ENCODE data around the gene IFNAR1. TPM values are rescaled to one million over a fixed set of nuclear protein-coding genes. Genes with fewer than 3 reads are reported as not detected.
A peak's percentile ranks its signal among the peaks of the same experiment; 100 is the strongest.
"Not testable (repeated sequence)": the region's sequence is repeated elsewhere in the genome, so short reads cannot be mapped to it uniquely, and the experiment has no call there.

The IFNAR1 gene
- total RNA-seq, 1 donor from 2014 or later: 42.8 TPM

DNA sequence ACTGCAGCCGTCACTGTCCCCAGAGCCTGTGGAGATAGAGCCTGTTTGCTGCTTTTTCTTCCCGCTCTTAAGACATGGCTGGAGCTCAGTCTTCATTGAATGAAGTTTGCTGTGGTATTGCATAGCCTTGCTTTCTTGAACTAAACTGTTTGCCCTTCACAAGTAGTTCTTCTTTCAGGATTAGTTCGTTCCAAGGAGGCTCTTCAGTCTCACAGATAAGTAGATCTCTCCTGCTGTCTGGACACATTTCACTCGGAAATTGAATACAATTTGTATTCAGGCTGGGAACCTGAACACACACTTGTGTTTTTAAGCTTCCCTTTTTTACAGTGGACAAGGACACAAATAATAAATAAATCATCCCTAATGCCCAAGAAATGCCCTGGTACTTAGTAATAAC, 34.7 kb downstream of the IFNAR1 start:
- Mint-ChIP-seq H3K27ac (ENCODE audit: unreplicated experiment) (peak overlapping the region; percentile 11), H3K9me3 (ENCODE audit: unreplicated experiment) (no peaks in the 10 kb centered on the region), H3K36me3 (ENCODE audit: unreplicated experiment) (peaks cover 17% of the 10 kb centered on the region), H3K4me1 (ENCODE audit: unreplicated experiment) (peaks cover 28% of the 10 kb centered on the region), H3K27me3 (ENCODE audit: unreplicated experiment) (no peaks in the 10 kb centered on the region), H3K4me3 (ENCODE audit: unreplicated experiment) (no peak overlapping the region)
- DNase-seq (ENCODE audit: extremely low spot score, unreplicated experiment): no peak
- TF ChIP-seq, protein P1, sequence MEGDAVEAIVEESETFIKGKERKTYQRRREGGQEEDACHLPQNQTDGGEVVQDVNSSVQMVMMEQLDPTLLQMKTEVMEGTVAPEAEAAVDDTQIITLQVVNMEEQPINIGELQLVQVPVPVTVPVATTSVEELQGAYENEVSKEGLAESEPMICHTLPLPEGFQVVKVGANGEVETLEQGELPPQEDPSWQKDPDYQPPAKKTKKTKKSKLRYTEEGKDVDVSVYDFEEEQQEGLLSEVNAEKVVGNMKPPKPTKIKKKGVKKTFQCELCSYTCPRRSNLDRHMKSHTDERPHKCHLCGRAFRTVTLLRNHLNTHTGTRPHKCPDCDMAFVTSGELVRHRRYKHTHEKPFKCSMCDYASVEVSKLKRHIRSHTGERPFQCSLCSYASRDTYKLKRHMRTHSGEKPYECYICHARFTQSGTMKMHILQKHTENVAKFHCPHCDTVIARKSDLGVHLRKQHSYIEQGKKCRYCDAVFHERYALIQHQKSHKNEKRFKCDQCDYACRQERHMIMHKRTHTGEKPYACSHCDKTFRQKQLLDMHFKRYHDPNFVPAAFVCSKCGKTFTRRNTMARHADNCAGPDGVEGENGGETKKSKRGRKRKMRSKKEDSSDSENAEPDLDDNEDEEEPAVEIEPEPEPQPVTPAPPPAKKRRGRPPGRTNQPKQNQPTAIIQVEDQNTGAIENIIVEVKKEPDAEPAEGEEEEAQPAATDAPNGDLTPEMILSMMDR (IDR thresholded peaks at IDR 0.05): no peak

DNA sequence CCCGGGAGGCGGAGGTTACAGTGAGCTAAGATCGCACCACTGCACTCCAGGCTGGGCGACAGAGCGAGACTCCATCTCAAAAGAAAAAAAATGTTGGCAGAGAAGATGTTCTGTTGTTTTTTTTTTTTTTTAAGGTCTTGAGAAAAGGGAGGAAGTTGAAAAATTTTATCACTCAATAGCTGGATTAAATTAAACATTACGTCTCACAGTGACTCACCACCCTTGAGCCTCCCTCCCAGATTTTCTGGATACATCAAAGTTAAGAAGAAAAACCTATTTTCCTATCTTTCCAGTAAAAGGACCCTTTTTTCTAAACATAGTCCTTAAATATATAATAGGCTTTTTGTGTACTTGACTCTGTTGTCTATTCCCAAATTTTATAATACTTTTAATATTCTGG, 35.5 kb downstream of the IFNAR1 start:
- Mint-ChIP-seq H3K36me3 (ENCODE audit: unreplicated experiment) (peaks cover 15% of the 10 kb centered on the region), H3K27me3 (ENCODE audit: unreplicated experiment) (no peaks in the 10 kb centered on the region), H3K9me3 (ENCODE audit: unreplicated experiment) (no peaks in the 10 kb centered on the region), H3K27ac (ENCODE audit: unreplicated experiment) (peak overlapping the region; percentile 74), H3K4me1 (ENCODE audit: unreplicated experiment) (peaks cover 26% of the 10 kb centered on the region), H3K4me3 (ENCODE audit: unreplicated experiment) (no peak overlapping the region)
- no peak for DNase-seq (ENCODE audit: extremely low spot score, unreplicated experiment)
- TF ChIP-seq, protein P1 (IDR thresholded peaks at IDR 0.05): no peak

DNA sequence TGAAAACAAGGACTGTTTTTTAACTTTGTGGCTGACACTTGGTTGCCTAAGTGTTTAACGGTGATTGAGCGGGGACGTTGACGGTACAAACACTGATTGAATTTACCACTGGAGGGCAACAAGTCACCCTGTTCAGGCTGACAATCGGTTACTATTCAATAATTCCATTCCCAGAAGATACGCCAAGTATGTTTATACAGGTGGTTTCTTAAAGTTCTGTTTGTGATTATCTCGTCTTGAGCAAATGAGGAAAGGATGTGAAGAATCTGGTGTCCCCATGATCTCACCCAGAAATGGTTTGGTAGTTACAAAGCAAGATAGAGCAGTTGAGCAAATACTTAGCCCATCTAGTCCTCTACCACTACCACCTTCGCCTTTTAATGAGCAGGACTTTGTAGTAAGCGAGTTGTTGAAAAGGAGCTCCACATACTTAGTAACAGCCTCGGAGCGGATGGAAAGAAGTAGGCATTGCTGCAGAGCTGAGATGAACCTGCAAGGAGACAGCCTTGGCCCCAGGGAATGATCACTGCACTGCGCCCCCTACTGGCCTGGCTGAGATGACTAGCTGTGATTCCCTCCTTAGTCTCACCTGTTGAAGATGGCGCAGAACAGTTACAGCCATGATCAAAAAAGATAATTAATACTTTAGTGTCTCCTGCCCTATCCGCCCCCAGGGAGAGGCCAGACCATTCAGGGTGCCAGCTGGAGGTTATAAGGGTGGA, 36.3 kb downstream of the IFNAR1 start:
- Mint-ChIP-seq H3K4me1 (ENCODE audit: unreplicated experiment) (peaks cover 23% of the 10 kb centered on the region), H3K27me3 (ENCODE audit: unreplicated experiment) (no peaks in the 10 kb centered on the region), H3K4me3 (ENCODE audit: unreplicated experiment) (peak overlapping the region; percentile 6), H3K9me3 (ENCODE audit: unreplicated experiment) (no peaks in the 10 kb centered on the region), H3K36me3 (ENCODE audit: unreplicated experiment) (peaks cover 11% of the 10 kb centered on the region), H3K27ac (ENCODE audit: unreplicated experiment) (peak overlapping the region; percentile 74)
- DNase-seq (ENCODE audit: extremely low spot score, unreplicated experiment): peak; percentile 87
- TF ChIP-seq, protein P1 (IDR thresholded peaks at IDR 0.05): peak; percentile 76

DNA sequence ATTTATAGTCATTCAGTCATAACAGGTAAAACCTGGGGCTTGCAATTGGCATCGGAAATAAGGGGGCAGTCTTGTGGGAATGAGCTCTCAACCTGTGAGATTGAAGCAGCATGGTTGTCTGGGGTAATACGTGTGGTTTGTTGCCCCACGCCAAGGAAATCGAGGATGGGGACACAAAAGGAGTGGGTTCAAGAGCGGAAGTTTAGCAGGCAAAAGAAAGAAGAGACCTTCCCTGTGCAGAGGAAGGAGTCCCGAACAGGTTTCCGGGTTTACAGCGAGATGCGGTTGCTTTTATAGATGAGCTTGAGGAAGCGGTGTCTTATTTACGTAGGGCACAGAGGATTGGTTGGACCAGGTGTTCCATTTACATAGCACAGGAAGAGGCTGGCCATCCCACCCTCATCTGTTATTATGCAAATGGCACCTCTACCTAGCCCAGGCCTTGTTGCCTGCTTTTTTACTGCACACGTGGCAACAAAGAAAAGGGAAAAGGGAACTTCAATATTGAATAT, 37.3 kb downstream of the IFNAR1 start:
- no peaks in the 10 kb centered on the region for H3K27me3 Mint-ChIP-seq (ENCODE audit: unreplicated experiment)
- H3K27ac Mint-ChIP-seq (ENCODE audit: unreplicated experiment): no peak overlapping the region
- H3K36me3 Mint-ChIP-seq (ENCODE audit: unreplicated experiment): peaks cover 2% of the 10 kb centered on the region
- DNase-seq (ENCODE audit: extremely low spot score, unreplicated experiment): no peak
- H3K4me3 Mint-ChIP-seq (ENCODE audit: unreplicated experiment): no peak overlapping the region
- TF ChIP-seq, protein P1 (IDR thresholded peaks at IDR 0.05): no peak
- no peaks in the 10 kb centered on the region for H3K9me3 Mint-ChIP-seq (ENCODE audit: unreplicated experiment)
- peaks cover 23% of the 10 kb centered on the region for H3K4me1 Mint-ChIP-seq (ENCODE audit: unreplicated experiment)

DNA sequence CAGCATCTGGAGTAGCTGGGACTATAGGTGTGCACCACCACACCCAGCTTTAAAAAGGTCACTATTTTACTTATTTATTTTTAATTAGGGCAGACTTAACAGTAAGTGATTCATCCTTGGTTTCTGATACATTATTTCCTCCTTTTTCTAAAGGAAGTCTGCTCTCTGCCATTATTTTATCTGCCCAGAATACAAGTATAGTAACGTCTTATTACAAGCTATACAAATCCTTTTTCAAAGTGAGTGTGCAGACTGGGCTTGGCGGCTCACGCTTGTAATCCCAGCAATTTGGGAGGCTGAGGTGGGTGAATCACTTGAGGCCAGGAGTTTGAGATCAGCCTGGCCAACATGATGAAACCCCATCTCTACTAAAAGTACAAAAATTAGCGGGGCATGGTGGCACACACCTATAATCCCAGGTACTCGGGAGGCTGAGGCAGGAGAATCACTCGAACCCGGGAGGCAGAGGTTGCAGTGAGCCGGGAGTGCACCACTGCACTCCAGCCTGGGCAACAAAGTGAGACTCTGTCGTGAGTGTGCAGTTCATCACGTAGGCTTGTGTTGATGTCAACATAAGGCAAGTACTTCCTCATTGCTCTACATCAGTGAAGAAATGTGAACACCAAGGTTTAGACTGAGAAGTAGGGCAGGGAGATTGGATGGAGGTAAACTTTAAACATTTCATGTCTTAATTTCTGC, 39.3 kb downstream of the IFNAR1 start:
- H3K36me3 Mint-ChIP-seq (ENCODE audit: unreplicated experiment); H3K27ac Mint-ChIP-seq (ENCODE audit: unreplicated experiment); H3K4me3 Mint-ChIP-seq (ENCODE audit: unreplicated experiment); DNase-seq (ENCODE audit: extremely low spot score, unreplicated experiment); H3K27me3 Mint-ChIP-seq (ENCODE audit: unreplicated experiment); H3K9me3 Mint-ChIP-seq (ENCODE audit: unreplicated experiment): not testable (repeated sequence)
- peaks cover 23% of the 10 kb centered on the region for H3K4me1 Mint-ChIP-seq (ENCODE audit: unreplicated experiment)
